H1 (cell line): Measurements from ENCODE around the gene ZNF212.

Experiments
- POLR2A ChIP-seq, 2 experiments: IDR thresholded peaks; 1 replicate in 1 of 2; 2 replicates in 1 of 2; pipeline ENCODE4 v1.6.1; 2011; ENCODE audit warnings: low read depth in 2 of 2, low read length in 2 of 2, mild to moderate bottlenecking in 2 of 2; ENCODE audit errors: control extremely low read depth in 1 of 2
- TF ChIP-seq, protein P1 (sequence below), 3 experiments: IDR thresholded peaks; 1 replicate in 2 of 3; 2 replicates in 1 of 3; pipeline versions ENCODE4 v1.5.1 to v1.6.1; 2011; ENCODE audit warnings: low read length in 3 of 3, mild to moderate bottlenecking in 3 of 3, inconsistent platforms in 2 of 3, low read depth in 1 of 3, moderate library complexity in 1 of 3; ENCODE audit not compliant: insufficient read depth in 1 of 3; ENCODE audit errors: control extremely low read depth in 1 of 3

DNA sequence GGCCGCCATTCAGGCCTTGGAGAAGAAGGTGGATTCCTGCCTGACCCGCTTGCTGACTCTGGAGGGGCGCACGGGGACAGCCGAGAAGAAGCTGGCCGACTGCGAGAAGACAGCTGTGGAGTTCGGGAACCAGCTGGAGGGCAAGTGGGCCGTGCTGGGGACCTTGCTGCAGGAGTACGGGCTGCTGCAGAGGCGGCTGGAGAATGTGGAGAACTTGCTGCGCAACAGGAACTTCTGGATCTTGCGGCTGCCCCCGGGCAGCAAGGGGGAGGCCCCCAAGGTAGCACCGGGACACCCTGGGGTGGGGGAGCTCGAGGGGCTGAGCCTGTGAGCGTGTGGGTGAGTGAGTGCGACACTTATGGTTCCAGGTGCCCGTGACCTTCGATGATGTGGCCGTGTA is 27.0 kb downstream of the ZNF212 start:
- no peak for TF ChIP-seq POLR2A (IDR thresholded peaks at IDR 0.05; ENCODE audit: control extremely low read depth in 1 of 2, low read depth in 2 of 2, low read length in 2 of 2)
- TF ChIP-seq, protein P1, sequence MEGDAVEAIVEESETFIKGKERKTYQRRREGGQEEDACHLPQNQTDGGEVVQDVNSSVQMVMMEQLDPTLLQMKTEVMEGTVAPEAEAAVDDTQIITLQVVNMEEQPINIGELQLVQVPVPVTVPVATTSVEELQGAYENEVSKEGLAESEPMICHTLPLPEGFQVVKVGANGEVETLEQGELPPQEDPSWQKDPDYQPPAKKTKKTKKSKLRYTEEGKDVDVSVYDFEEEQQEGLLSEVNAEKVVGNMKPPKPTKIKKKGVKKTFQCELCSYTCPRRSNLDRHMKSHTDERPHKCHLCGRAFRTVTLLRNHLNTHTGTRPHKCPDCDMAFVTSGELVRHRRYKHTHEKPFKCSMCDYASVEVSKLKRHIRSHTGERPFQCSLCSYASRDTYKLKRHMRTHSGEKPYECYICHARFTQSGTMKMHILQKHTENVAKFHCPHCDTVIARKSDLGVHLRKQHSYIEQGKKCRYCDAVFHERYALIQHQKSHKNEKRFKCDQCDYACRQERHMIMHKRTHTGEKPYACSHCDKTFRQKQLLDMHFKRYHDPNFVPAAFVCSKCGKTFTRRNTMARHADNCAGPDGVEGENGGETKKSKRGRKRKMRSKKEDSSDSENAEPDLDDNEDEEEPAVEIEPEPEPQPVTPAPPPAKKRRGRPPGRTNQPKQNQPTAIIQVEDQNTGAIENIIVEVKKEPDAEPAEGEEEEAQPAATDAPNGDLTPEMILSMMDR (IDR thresholded peaks at IDR 0.05; ENCODE audit: control extremely low read depth in 1 of 3, insufficient read depth in 1 of 3, low read depth in 1 of 3, low read length in 3 of 3), result no peak
